Retinal pigment epithelial cell (primary cell): ENCODE results near the gene MAFB.
A peak's percentile ranks its signal among the peaks of the same experiment; 100 is the strongest.

Experiments used
- DNase-seq: peaks from one replicate; pipeline ENCODE4 v3.0.0-alpha.2; 2010; ENCODE audit warnings: low read depth
- H3K4me3 ChIP-seq: 2 replicates; pipeline ENCODE4 v1.5.1; 2011; ENCODE audit warnings: mild to moderate bottlenecking, low read length, control low read depth, moderate library complexity
- TF ChIP-seq, protein P1 (sequence below): conservative IDR thresholded peaks from 2 replicates; pipeline ENCODE4 v1.5.1; 2011; ENCODE audit warnings: low read depth, low read length, control low read depth, inconsistent platforms

Gene MAFB

DNA sequence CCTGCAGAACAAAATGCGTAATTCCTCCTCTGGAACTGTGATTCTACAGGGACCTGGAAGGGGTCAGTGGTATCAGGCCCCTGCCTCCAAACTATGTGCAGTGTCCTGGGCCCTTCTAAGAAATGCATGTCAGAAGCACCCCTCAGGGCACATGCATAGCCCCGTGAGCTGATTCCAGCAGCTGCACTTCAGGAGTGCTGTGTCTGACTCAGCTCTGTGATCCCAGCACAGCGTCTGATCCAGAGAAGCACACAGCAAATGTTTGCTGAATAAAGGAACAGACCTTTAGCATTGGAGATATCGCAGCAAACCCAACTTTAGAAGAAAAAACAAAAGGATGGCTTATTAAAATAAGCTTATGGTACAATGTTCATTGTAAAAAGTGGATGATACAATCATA lies 15.8 kb upstream of the MAFB start:
- TF ChIP-seq, protein P1, sequence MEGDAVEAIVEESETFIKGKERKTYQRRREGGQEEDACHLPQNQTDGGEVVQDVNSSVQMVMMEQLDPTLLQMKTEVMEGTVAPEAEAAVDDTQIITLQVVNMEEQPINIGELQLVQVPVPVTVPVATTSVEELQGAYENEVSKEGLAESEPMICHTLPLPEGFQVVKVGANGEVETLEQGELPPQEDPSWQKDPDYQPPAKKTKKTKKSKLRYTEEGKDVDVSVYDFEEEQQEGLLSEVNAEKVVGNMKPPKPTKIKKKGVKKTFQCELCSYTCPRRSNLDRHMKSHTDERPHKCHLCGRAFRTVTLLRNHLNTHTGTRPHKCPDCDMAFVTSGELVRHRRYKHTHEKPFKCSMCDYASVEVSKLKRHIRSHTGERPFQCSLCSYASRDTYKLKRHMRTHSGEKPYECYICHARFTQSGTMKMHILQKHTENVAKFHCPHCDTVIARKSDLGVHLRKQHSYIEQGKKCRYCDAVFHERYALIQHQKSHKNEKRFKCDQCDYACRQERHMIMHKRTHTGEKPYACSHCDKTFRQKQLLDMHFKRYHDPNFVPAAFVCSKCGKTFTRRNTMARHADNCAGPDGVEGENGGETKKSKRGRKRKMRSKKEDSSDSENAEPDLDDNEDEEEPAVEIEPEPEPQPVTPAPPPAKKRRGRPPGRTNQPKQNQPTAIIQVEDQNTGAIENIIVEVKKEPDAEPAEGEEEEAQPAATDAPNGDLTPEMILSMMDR = no peak
- no peak for DNase-seq

DNA sequence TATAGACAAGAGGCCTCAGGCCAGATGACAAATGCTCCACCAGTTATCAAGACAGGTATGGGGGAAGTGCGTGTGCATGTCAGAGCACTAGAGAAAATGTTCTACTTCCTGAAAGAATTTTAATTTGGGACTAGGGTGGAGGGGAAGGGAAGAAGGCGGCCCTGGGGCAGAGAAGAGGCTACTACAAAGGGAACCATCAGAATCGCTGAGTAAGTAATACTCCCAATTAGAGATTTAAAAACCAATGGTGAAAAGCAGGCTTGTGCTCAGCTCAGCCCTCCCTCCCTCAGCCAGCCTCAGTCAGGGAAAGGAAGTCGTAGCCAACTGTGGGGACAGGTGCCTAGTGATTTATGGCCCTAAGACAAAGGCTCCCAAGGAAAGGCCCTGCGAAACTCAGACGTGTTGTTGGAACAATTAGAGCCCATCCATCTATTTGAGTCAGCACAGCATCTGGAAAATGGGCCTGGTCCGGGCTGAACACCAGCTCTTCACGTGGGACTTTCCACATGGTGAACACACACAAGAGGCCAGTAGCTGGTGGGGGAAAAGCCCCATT lies 15.0 kb upstream of the MAFB start:
- H3K4me3 ChIP-seq = no peak overlapping the region
- no peak for DNase-seq
- TF ChIP-seq, protein P1 = no peak

More for the DNA sequence above, 15.8 kb upstream of the MAFB start:
- H3K4me3 ChIP-seq = no peak overlapping the region

DNA sequence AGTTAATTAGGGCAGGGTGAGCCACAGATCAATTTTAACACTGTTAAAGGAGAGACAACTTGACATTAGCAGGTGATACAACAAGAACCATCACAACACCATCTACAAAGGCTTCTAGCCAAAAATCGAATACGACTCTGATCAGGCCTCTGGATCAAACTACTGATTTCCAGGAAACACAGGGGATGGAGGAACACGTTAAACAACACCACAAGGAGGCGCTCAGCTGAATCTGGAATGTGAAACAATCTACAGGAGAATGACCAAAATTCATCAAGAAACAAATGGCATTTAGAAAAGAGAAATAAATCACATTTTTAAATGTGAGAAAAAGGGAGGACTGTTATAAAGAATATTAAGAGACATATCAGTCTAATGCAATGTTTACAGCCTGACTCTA lies 13.5 kb upstream of the MAFB start:
- H3K4me3 ChIP-seq = no peak overlapping the region
- TF ChIP-seq, protein P1 = peak; percentile 4
- DNase-seq = no peak

DNA sequence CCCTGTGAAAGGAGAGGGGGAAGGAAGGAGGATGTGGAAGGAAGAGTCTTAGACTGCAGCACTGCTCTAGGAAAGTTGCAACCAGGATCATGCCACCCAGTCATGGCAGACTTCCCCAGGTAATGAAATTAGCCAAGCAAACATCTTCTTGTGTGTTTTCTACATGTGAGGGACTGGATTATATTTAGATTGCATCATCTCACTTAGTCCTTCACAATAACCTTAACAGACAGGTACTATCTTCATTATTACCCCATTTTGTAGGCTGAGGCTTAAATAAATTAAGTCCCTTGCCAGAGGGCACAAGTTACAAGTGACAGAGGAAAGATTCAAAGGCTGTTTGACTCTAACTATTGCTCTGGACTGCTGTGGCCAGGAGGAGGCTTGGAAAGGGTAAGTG lies 9.7 kb upstream of the MAFB start:
- no peak for DNase-seq
- TF ChIP-seq, protein P1 = no peak
- H3K4me3 ChIP-seq = no peak overlapping the region

- TF ChIP-seq, protein P1 = no peak
- no peak overlapping the region for H3K4me3 ChIP-seq
- no peak for DNase-seq
Measured at GRCh38 chr20:40698281-40698680, 9.2 kb upstream of the MAFB start.

- TF ChIP-seq, protein P1 = no peak
- DNase-seq = no peak
- H3K4me3 ChIP-seq = no peak overlapping the region
Measured at GRCh38 chr20:40697541-40697940, 8.5 kb upstream of the MAFB start.

DNA sequence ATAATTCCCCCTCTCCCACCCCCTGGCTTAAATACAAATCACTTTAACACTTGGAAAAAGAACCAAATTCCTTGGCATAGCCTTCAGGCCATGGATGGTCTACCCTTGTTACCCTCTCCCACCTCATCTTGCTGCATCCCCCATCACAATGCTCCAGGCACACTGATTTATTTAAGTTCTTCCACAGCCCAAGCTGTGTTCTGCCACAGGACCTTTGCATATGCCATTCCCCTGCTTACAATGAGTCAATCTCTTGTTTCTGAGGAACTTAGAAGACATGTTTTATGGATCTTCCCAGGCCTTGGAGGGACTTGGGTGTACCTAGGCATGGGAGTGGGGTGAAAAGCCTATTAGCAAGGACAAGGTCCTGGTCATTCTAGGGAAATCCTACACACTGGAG lies 6.2 kb upstream of the MAFB start:
- H3K4me3 ChIP-seq = no peak overlapping the region
- TF ChIP-seq, protein P1 = no peak
- no peak for DNase-seq
